WTC11 (cell line): ENCODE data around the gene SIRPB2.

Experiments used
- GABPB1 ChIP-seq: sonication (generic); formaldehyde crosslinking; IDR thresholded peaks from 2 replicates; pipeline ENCODE4 v1.8.1; 2023; ENCODE audit warnings: mild to moderate bottlenecking, missing genetic modification reagents
- MYBL2 ChIP-seq: sonication (generic); formaldehyde crosslinking; IDR thresholded peaks from 2 replicates; pipeline ENCODE4 v1.8.1; 2023; ENCODE audit warnings: mild to moderate bottlenecking, moderate library complexity, missing genetic modification reagents
- NR2C2 ChIP-seq: sonication (generic); formaldehyde crosslinking; IDR thresholded peaks from 2 replicates; pipeline ENCODE4 v1.8.0; 2022; ENCODE audit warnings: mild to moderate bottlenecking, missing genetic modification reagents
- SMAD4 ChIP-seq: sonication (generic); formaldehyde crosslinking; IDR thresholded peaks from 2 replicates; pipeline ENCODE4 v1.8.0; 2022; ENCODE audit warnings: mild to moderate bottlenecking, missing genetic modification reagents
- TP53 ChIP-seq: sonication (generic); formaldehyde crosslinking; IDR thresholded peaks from 2 replicates; pipeline ENCODE4 v1.8.1; 2023; ENCODE audit warnings: mild to moderate bottlenecking, missing genetic modification reagents
- ZNF219 ChIP-seq: sonication (generic); formaldehyde crosslinking; IDR thresholded peaks from 2 replicates; pipeline ENCODE4 v1.8.0; 2023; ENCODE audit warnings: missing genetic modification reagents, mild to moderate bottlenecking, borderline replicate concordance
- ZNF416 ChIP-seq: fragments of 250-450 bp; sonication (Bioruptor Pico); IDR thresholded peaks from 2 replicates; pipeline ENCODE4 v1.9.0; 2021; ENCODE audit warnings: mild to moderate bottlenecking, inconsistent platforms
- ZNF423 ChIP-seq: fragments of 250-450 bp; sonication (Bioruptor Pico); IDR thresholded peaks from 2 replicates; pipeline ENCODE4 v2.1.2; 2022; ENCODE audit warnings: mild to moderate bottlenecking, moderate library complexity
- TF ChIP-seq, protein P1 (sequence below): fragments of 200-600 bp; IDR thresholded peaks from 2 replicates; pipeline ENCODE4 v1.8.0; 2022; ENCODE audit warnings: antibody characterized with exemption
- TF ChIP-seq, protein P2 (sequence below): sonication (generic); formaldehyde crosslinking; IDR thresholded peaks from 2 replicates; pipeline ENCODE4 v1.8.1; 2022; ENCODE audit warnings: low read depth, mild to moderate bottlenecking, moderate library complexity, missing genetic modification reagents, borderline replicate concordance
- TF ChIP-seq, protein P3 (sequence below): sonication (generic); formaldehyde crosslinking; IDR thresholded peaks from 2 replicates; pipeline ENCODE4 v1.8.1; 2022; ENCODE audit warnings: mild to moderate bottlenecking, missing genetic modification reagents, moderate library complexity, borderline replicate concordance
- TF ChIP-seq, protein P4 (sequence below): sonication (generic); formaldehyde crosslinking; IDR thresholded peaks from 2 replicates; pipeline ENCODE4 v1.8.0; 2022; ENCODE audit warnings: mild to moderate bottlenecking, missing genetic modification reagents
- TF ChIP-seq, protein P5 (sequence below): sonication (generic); formaldehyde crosslinking; IDR thresholded peaks from 2 replicates; pipeline ENCODE4 v1.8.1; 2023; ENCODE audit warnings: mild to moderate bottlenecking, missing genetic modification reagents, borderline replicate concordance

GRCh38 chr20:1465470-1466210 lies 25.6 kb downstream of the SIRPB2 start:
- TF ChIP-seq SMAD4, result no peak
- TF ChIP-seq ZNF219 (CRISPR knock-in tag), result no peak
- TF ChIP-seq, protein P1, sequence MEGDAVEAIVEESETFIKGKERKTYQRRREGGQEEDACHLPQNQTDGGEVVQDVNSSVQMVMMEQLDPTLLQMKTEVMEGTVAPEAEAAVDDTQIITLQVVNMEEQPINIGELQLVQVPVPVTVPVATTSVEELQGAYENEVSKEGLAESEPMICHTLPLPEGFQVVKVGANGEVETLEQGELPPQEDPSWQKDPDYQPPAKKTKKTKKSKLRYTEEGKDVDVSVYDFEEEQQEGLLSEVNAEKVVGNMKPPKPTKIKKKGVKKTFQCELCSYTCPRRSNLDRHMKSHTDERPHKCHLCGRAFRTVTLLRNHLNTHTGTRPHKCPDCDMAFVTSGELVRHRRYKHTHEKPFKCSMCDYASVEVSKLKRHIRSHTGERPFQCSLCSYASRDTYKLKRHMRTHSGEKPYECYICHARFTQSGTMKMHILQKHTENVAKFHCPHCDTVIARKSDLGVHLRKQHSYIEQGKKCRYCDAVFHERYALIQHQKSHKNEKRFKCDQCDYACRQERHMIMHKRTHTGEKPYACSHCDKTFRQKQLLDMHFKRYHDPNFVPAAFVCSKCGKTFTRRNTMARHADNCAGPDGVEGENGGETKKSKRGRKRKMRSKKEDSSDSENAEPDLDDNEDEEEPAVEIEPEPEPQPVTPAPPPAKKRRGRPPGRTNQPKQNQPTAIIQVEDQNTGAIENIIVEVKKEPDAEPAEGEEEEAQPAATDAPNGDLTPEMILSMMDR, result no peak
- TF ChIP-seq GABPB1, result no peak
- no peak for TF ChIP-seq ZNF423 (CRISPR knock-in tag)
- TF ChIP-seq TP53 (CRISPR knock-in tag), result no peak
- TF ChIP-seq, protein P2, sequence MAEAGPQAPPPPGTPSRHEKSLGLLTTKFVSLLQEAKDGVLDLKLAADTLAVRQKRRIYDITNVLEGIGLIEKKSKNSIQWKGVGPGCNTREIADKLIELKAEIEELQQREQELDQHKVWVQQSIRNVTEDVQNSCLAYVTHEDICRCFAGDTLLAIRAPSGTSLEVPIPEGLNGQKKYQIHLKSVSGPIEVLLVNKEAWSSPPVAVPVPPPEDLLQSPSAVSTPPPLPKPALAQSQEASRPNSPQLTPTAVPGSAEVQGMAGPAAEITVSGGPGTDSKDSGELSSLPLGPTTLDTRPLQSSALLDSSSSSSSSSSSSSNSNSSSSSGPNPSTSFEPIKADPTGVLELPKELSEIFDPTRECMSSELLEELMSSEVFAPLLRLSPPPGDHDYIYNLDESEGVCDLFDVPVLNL (CRISPR knock-in tag), result no peak
- TF ChIP-seq, protein P3, sequence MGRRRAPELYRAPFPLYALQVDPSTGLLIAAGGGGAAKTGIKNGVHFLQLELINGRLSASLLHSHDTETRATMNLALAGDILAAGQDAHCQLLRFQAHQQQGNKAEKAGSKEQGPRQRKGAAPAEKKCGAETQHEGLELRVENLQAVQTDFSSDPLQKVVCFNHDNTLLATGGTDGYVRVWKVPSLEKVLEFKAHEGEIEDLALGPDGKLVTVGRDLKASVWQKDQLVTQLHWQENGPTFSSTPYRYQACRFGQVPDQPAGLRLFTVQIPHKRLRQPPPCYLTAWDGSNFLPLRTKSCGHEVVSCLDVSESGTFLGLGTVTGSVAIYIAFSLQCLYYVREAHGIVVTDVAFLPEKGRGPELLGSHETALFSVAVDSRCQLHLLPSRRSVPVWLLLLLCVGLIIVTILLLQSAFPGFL, result no peak
- TF ChIP-seq, protein P4, sequence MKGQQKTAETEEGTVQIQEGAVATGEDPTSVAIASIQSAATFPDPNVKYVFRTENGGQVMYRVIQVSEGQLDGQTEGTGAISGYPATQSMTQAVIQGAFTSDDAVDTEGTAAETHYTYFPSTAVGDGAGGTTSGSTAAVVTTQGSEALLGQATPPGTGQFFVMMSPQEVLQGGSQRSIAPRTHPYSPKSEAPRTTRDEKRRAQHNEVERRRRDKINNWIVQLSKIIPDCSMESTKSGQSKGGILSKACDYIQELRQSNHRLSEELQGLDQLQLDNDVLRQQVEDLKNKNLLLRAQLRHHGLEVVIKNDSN, result no peak
- TF ChIP-seq, protein P5, sequence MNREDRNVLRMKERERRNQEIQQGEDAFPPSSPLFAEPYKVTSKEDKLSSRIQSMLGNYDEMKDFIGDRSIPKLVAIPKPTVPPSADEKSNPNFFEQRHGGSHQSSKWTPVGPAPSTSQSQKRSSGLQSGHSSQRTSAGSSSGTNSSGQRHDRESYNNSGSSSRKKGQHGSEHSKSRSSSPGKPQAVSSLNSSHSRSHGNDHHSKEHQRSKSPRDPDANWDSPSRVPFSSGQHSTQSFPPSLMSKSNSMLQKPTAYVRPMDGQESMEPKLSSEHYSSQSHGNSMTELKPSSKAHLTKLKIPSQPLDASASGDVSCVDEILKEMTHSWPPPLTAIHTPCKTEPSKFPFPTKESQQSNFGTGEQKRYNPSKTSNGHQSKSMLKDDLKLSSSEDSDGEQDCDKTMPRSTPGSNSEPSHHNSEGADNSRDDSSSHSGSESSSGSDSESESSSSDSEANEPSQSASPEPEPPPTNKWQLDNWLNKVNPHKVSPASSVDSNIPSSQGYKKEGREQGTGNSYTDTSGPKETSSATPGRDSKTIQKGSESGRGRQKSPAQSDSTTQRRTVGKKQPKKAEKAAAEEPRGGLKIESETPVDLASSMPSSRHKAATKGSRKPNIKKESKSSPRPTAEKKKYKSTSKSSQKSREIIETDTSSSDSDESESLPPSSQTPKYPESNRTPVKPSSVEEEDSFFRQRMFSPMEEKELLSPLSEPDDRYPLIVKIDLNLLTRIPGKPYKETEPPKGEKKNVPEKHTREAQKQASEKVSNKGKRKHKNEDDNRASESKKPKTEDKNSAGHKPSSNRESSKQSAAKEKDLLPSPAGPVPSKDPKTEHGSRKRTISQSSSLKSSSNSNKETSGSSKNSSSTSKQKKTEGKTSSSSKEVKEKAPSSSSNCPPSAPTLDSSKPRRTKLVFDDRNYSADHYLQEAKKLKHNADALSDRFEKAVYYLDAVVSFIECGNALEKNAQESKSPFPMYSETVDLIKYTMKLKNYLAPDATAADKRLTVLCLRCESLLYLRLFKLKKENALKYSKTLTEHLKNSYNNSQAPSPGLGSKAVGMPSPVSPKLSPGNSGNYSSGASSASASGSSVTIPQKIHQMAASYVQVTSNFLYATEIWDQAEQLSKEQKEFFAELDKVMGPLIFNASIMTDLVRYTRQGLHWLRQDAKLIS, result no peak
- TF ChIP-seq ZNF416 (CRISPR knock-in tag), result no peak
- no peak for TF ChIP-seq MYBL2 (CRISPR knock-in tag)
- TF ChIP-seq NR2C2, result no peak
